GM12878 (cell line): ENCODE measurements around the gene ANO2. TPM values are rescaled to one million over a fixed set of nuclear protein-coding genes. Genes with fewer than 3 reads are reported as not detected.

ENCODE experiments used
- ATAC-seq: fragments of 200-7000 bp; cut with Tn5 transposase; 3 replicates; pipeline ENCODE4 v1.9.1; 2020; ENCODE audit warnings: mild to moderate bottlenecking, moderate library complexity
- BruUV-seq: library from RNA; stranded (reverse); fragments of 400-500 nt; replicated peaks from 2 replicates; lab custom pipeline; 2021; lab: Mats Ljungman, UMichigan
- CTCF ChIA-PET: fragments of 300-600 bp; sonication (Branson Sonifier 250); formaldehyde crosslinking; extraction: SDS; loops from one replicate; lab custom pipeline; 2021; ENCODE audit warnings: inconsistent platforms; lab: Yijun Ruan, JAX
- POLR2A ChIA-PET: fragments of 350-600 bp; formaldehyde crosslinking; extraction: SDS; loops from one replicate; lab custom pipeline; 2021; ENCODE audit warnings: inconsistent platforms; lab: Charles Lee
- RAD21 ChIA-PET: fragments of 300-600 bp; sonication (Branson Sonifier 250); formaldehyde crosslinking; loops from one replicate; lab custom pipeline; 2023; ENCODE audit warnings: antibody characterized with exemption; ENCODE audit not compliant: unreplicated experiment; lab: Charles Lee
- SMC1A ChIA-PET: fragments of 300-600 bp; sonication (Branson Sonifier 250); formaldehyde crosslinking; loops from one replicate; lab custom pipeline; 2023; ENCODE audit not compliant: unreplicated experiment, uncharacterized antibody; lab: Charles Lee
- DNase-seq: peaks from one replicate; pipeline ENCODE4 v3.0.0-alpha.2; 2011; ENCODE audit warnings: low read depth, low spot score
- FAIRE-seq: peaks from 3 replicates; lab custom pipeline; 2011; peaks lifted over from hg19 to GRCh38; lab: Jason Lieb, UNC
- H2AFZ ChIP-seq: 2 replicates; pipeline ENCODE4 v1.6.0; 2011; ENCODE audit warnings: low read depth, low read length, control low read depth; ENCODE audit not compliant: control insufficient read depth
- H3K27ac ChIP-seq: 2 replicates; pipeline ENCODE4 v1.5.1; 2011; ENCODE audit warnings: control low read depth; ENCODE audit not compliant: control insufficient read depth, insufficient read depth
- H3K27me3 ChIP-seq, 2 experiments: replicated peaks in 1 of 2; 2 replicates each; pipeline versions ENCODE4 v1.6.0 to v1.6.1; 2011; ENCODE audit warnings: low read length in 1 of 2; ENCODE audit not compliant: control insufficient read depth in 2 of 2, insufficient read depth in 2 of 2
- H3K36me3 ChIP-seq, 2 experiments: 2 replicates each; pipeline ENCODE4 v1.5.1; 2011; ENCODE audit warnings: low read length in 1 of 2; ENCODE audit not compliant: control insufficient read depth in 2 of 2, insufficient read depth in 2 of 2
- H3K4me1 ChIP-seq: 2 replicates; pipeline ENCODE4 v1.6.1; 2011; ENCODE audit warnings: mild to moderate bottlenecking, low read length, moderate library complexity, mixed read lengths; ENCODE audit not compliant: control insufficient read depth, insufficient read depth
- H3K4me2 ChIP-seq: 2 replicates; pipeline ENCODE4 v1.6.0; 2011; ENCODE audit warnings: control low read depth; ENCODE audit not compliant: control insufficient read depth, insufficient read depth
- H3K4me3 ChIP-seq: fragments of 200-600 bp; sonication (generic); 2 replicates; pipeline ENCODE4 v1.5.1; 2016
- H3K79me2 ChIP-seq: 2 replicates; pipeline ENCODE4 v1.6.0; 2011; ENCODE audit warnings: low read length; ENCODE audit not compliant: control insufficient read depth, insufficient read depth
- H3K9ac ChIP-seq: 2 replicates; pipeline ENCODE4 v1.8.0; 2011; ENCODE audit warnings: low read length, control low read depth, mixed read lengths; ENCODE audit not compliant: control insufficient read depth, insufficient read depth
- H3K9me3 ChIP-seq: replicated peaks from 3 replicates; pipeline ENCODE4 v1.5.1; 2011; ENCODE audit warnings: mild to moderate bottlenecking, low read length; ENCODE audit not compliant: control insufficient read depth, insufficient read depth
- H4K20me1 ChIP-seq: 2 replicates; pipeline ENCODE4 v1.6.0; 2011; ENCODE audit not compliant: control insufficient read depth, insufficient read depth
- BMI1 ChIP-seq: fragments of 450-650 bp; IDR thresholded peaks from 2 replicates; pipeline ENCODE4 v1.6.1; 2016; ENCODE audit warnings: mild to moderate bottlenecking, moderate library complexity, borderline replicate concordance
- BRCA1 ChIP-seq: IDR thresholded peaks from 2 replicates; pipeline ENCODE4 v1.6.1; 2011; ENCODE audit warnings: low read depth, low read length, improper control_type of control experiment
- CBFB ChIP-seq: IDR thresholded peaks from 2 replicates; pipeline ENCODE4 v1.6.1; 2016; ENCODE audit warnings: antibody characterized with exemption, low read depth
- FOXK2 ChIP-seq: fragments of 450-650 bp; IDR thresholded peaks from 2 replicates; pipeline ENCODE4 v1.6.1; 2017; ENCODE audit warnings: mild to moderate bottlenecking, moderate library complexity
- HCFC1 ChIP-seq: fragments of 150-350 bp; IDR thresholded peaks from 2 replicates; pipeline ENCODE4 v1.6.1; 2014; ENCODE audit warnings: low read length
- HDAC6 ChIP-seq: fragments of 200-600 bp; sonication (generic); IDR thresholded peaks from one replicate; pipeline ENCODE4 v1.8.0; 2017; ENCODE audit warnings: antibody characterized with exemption; ENCODE audit not compliant: unreplicated experiment
- IKZF1 ChIP-seq: fragments of 450-650 bp; conservative IDR thresholded peaks from 2 replicates; pipeline ENCODE4 v1.6.1; 2017; ENCODE audit warnings: antibody characterized with exemption, mild to moderate bottlenecking
- KDM1A ChIP-seq: fragments of 200-600 bp; sonication (generic); IDR thresholded peaks from 2 replicates; pipeline ENCODE4 v1.6.1; 2016; ENCODE audit warnings: borderline replicate concordance
- MEF2B ChIP-seq: fragments of 450-650 bp; IDR thresholded peaks from 2 replicates; pipeline ENCODE4 v1.6.1; 2018; ENCODE audit warnings: mild to moderate bottlenecking, moderate library complexity; ENCODE audit not compliant: partially characterized antibody, poor library complexity, severe bottlenecking
- PML ChIP-seq: IDR thresholded peaks from 2 replicates; pipeline ENCODE4 v1.6.1; 2012; ENCODE audit warnings: low read length, inconsistent platforms
- POLR2AphosphoS2 ChIP-seq: IDR thresholded peaks from 2 replicates; pipeline ENCODE4 v1.6.1; 2011; ENCODE audit warnings: low read depth, mild to moderate bottlenecking, low read length, improper control_type of control experiment, moderate library complexity
- RBBP5 ChIP-seq: fragments of 200-600 bp; sonication (generic); conservative IDR thresholded peaks from 2 replicates; pipeline ENCODE4 v1.6.1; 2016
- WGBS: methylation state at CpG from one replicate; pipeline ENCODE4 v1.1.6; 2016; ENCODE audit warnings: low lambda C conversion rate; ENCODE audit not compliant: insufficient replicate concordance, insufficient coverage; ENCODE audit errors: missing lambda C conversion rate; 5-methylcytosine and 5-hydroxymethylcytosine counted together
- in situ Hi-C: fragments of 300-500 bp; cut with MboI; formaldehyde crosslinking; loops from 9 replicates; pipeline ENCODE4 v1.14.3; 2018; ENCODE audit warnings: mixed read lengths
- intact Hi-C: fragments of 100-400 bp; cut with micrococcal nuclease; formaldehyde crosslinking; loops from one replicate; pipeline ENCODE4 v1.14.2; 2022; ENCODE audit not compliant: unreplicated experiment
- polyA plus RNA-seq, 11 experiments: library from polyadenylated mRNA; depleted of rRNA in 4 of 11; unstranded in 6 of 11; stranded (reverse) in 5 of 11; fragments of >200 nt; fragmentation: Nextera tagmentation in 4 of 11; fragmentation: Illumina TruSeq in 1 of 11; extraction: Ambion mirVana in 4 of 11; extraction: Trizol in 1 of 11; gene quantifications; 1 replicate in 1 of 11; 2 replicates in 10 of 11; pipeline versions ENCODE4 v1.2.1 to v1.2.3, GENCODE V29; 2011 to 2016; ENCODE audit warnings: inconsistent platforms in 2 of 11, missing spikeins in 2 of 11, low read depth in 1 of 11
- total RNA-seq, 4 experiments: library from RNA; depleted of rRNA in 3 of 4; stranded (reverse); fragments of >200 nt in 3 of 4; fragmentation: Illumina TruSeq in 1 of 4; extraction: Trizol in 1 of 4; gene quantifications; 2 replicates each; pipeline versions ENCODE4 v1.2.1 to v1.2.3, GENCODE V29; 2013 to 2021
- TF ChIP-seq, protein P1 (sequence below): IDR thresholded peaks from 2 replicates; pipeline ENCODE4 v1.6.1; 2011; ENCODE audit warnings: borderline replicate concordance, low read depth, mild to moderate bottlenecking, moderate library complexity, low read length; ENCODE audit not compliant: insufficient read depth, poor library complexity, severe bottlenecking
- TF ChIP-seq, protein P2 (sequence below): IDR thresholded peaks from 2 replicates; pipeline ENCODE4 v1.6.1; 2012; ENCODE audit warnings: mild to moderate bottlenecking, low read depth, low read length
- TF ChIP-seq, protein P3 (sequence below): fragments of 450-650 bp; IDR thresholded peaks from 2 replicates; pipeline ENCODE4 v1.6.1; 2017; ENCODE audit warnings: low read depth, mild to moderate bottlenecking, moderate library complexity
- TF ChIP-seq, protein P4 (sequence below): IDR thresholded peaks from 2 replicates; pipeline ENCODE4 v1.6.1; 2011; ENCODE audit warnings: low read depth, mild to moderate bottlenecking, low read length, moderate library complexity, borderline replicate concordance; ENCODE audit errors: extremely low read depth

ANO2 gene
- total and polyA plus RNA-seq, 10 of the 15 experiments (the other 5 are each of a cell fraction or from before 2014, with no cell fraction given): not detected

DNA sequence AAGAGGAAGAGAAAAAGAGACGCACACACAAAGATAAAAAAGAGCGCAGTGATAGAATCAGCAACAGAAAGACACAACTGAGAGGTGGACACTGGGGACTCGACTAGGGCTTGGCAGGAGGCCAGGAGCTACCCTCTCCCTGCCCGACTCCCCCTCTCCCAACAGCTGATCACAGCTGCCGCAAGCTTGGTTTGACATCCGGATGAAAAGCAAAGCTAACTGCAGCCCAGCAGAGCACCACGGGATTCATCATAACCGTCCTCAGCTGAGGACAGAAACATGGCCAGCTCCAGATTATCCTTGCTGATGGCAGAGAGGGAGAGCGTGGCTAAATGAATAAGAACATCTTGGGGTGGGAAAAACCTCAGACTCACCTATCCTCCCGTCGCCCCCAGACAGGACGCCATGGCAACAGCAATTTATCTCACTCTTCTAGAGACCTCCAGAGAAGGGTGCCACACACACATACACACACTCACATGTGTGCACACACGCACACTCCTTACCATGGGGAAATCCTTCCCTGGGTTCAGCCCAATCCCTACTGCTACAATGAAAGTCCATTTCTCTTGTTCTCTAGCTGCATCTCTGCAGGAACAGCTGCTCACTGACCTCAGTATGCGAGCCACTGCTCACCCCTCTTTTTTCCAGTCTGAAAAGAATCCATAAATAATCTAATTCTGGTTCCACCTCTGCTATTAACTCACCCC is 377.9 kb downstream of the ANO2 start:
- no peak overlapping the region for H3K27ac ChIP-seq
- H3K36me3 ChIP-seq: no peaks in the 10 kb centered on the region
- H3K79me2 ChIP-seq: no peaks in the 10 kb centered on the region
- SMC1A ChIA-PET: no interaction called here
- POLR2A ChIA-PET: no interaction called here
- in situ Hi-C loops: no loop called here
- H3K4me1 ChIP-seq: no peaks in the 10 kb centered on the region
- BruUV-seq: no TSS peak
- no peak for ATAC-seq
- peaks cover 0 to 2% of the 10 kb centered on the region in 2 experiments; a peak in 2 of 4 replicates for H3K27me3 ChIP-seq
- RAD21 ChIA-PET: no interaction called here
- intact Hi-C loops: no loop called here
- no peak for DNase-seq
- H3K9me3 ChIP-seq: no peaks in the 10 kb centered on the region
- CTCF ChIA-PET: interaction anchor here (0.9 kb wide), 1 partner anchor 14 kb away, joined by 3 read pairs; no protein-coding TSS in a partner anchor
- no peak overlapping the region for H3K4me2 ChIP-seq
- no peak overlapping the region for H2AFZ ChIP-seq
- no peak for FAIRE-seq
- no peaks in the 10 kb centered on the region for H4K20me1 ChIP-seq
- 35% methylated on average over 14 of the region's 14 CpGs for WGBS
- H3K9ac ChIP-seq: no peak overlapping the region
- H3K4me3 ChIP-seq: no peak overlapping the region
- TF ChIP-seq KDM1A: no peak
- TF ChIP-seq BMI1: no peak
- TF ChIP-seq, protein P1, sequence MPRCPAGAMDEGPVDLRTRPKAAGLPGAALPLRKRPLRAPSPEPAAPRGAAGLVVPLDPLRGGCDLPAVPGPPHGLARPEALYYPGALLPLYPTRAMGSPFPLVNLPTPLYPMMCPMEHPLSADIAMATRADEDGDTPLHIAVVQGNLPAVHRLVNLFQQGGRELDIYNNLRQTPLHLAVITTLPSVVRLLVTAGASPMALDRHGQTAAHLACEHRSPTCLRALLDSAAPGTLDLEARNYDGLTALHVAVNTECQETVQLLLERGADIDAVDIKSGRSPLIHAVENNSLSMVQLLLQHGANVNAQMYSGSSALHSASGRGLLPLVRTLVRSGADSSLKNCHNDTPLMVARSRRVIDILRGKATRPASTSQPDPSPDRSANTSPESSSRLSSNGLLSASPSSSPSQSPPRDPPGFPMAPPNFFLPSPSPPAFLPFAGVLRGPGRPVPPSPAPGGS: no peak
- TF ChIP-seq RBBP5: no peak
- no peak for TF ChIP-seq POLR2AphosphoS2
- no peak for TF ChIP-seq CBFB
- TF ChIP-seq BRCA1: no peak
- TF ChIP-seq, protein P2, sequence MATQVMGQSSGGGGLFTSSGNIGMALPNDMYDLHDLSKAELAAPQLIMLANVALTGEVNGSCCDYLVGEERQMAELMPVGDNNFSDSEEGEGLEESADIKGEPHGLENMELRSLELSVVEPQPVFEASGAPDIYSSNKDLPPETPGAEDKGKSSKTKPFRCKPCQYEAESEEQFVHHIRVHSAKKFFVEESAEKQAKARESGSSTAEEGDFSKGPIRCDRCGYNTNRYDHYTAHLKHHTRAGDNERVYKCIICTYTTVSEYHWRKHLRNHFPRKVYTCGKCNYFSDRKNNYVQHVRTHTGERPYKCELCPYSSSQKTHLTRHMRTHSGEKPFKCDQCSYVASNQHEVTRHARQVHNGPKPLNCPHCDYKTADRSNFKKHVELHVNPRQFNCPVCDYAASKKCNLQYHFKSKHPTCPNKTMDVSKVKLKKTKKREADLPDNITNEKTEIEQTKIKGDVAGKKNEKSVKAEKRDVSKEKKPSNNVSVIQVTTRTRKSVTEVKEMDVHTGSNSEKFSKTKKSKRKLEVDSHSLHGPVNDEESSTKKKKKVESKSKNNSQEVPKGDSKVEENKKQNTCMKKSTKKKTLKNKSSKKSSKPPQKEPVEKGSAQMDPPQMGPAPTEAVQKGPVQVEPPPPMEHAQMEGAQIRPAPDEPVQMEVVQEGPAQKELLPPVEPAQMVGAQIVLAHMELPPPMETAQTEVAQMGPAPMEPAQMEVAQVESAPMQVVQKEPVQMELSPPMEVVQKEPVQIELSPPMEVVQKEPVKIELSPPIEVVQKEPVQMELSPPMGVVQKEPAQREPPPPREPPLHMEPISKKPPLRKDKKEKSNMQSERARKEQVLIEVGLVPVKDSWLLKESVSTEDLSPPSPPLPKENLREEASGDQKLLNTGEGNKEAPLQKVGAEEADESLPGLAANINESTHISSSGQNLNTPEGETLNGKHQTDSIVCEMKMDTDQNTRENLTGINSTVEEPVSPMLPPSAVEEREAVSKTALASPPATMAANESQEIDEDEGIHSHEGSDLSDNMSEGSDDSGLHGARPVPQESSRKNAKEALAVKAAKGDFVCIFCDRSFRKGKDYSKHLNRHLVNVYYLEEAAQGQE: no peak
- TF ChIP-seq HDAC6: no peak
- no peak for TF ChIP-seq IKZF1
- TF ChIP-seq, protein P3, sequence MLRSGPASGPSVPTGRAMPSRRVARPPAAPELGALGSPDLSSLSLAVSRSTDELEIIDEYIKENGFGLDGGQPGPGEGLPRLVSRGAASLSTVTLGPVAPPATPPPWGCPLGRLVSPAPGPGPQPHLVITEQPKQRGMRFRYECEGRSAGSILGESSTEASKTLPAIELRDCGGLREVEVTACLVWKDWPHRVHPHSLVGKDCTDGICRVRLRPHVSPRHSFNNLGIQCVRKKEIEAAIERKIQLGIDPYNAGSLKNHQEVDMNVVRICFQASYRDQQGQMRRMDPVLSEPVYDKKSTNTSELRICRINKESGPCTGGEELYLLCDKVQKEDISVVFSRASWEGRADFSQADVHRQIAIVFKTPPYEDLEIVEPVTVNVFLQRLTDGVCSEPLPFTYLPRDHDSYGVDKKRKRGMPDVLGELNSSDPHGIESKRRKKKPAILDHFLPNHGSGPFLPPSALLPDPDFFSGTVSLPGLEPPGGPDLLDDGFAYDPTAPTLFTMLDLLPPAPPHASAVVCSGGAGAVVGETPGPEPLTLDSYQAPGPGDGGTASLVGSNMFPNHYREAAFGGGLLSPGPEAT: no peak
- TF ChIP-seq FOXK2: no peak
- no peak for TF ChIP-seq PML
- TF ChIP-seq MEF2B: no peak
- TF ChIP-seq HCFC1: no peak
- TF ChIP-seq, protein P4, sequence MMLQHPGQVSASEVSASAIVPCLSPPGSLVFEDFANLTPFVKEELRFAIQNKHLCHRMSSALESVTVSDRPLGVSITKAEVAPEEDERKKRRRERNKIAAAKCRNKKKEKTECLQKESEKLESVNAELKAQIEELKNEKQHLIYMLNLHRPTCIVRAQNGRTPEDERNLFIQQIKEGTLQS: no peak
